Pancreas (tissue), 10 donors: Measurements from ENCODE around the gene TSPOAP1. TPM values are rescaled to one million over a fixed set of nuclear protein-coding genes. Genes with fewer than 3 reads are reported as not detected.

Experiments used
- ATAC-seq, 4 donors: fragments of 200-7000 bp; cut with Tn5 transposase; one replicate each; pipeline versions ENCODE4 v1.8.0 to v1.9.1; 2020; ENCODE audit warnings: mild to moderate bottlenecking in 4 of 4, moderate library complexity in 4 of 4
- DNase-seq, 6 donors: peaks; one replicate each; pipeline ENCODE4 v3.0.0-alpha.2; 2020
- FAIRE-seq: peaks from 2 replicates; lab custom pipeline; 2012; peaks lifted over from hg19 to GRCh38; lab: Jason Lieb, UNC
- H3K27ac ChIP-seq, 4 donors: fragments of 200-600 bp; sonication (generic); 1 replicate in 3 of 4; 2 replicates in 1 of 4; pipeline versions ENCODE4 v1.5.0 to v1.8.0; 2020
- H3K27me3 ChIP-seq, 4 donors: fragments of 200-600 bp; one replicate each; pipeline ENCODE4 v1.8.0; 2021
- H3K36me3 ChIP-seq, 3 donors: fragments of 200-600 bp; sonication (generic) in 1 of 3; one replicate each; pipeline versions ENCODE4 v1.5.0 to v1.8.0; 2020 to 2021
- H3K4me1 ChIP-seq, 3 donors: fragments of 200-600 bp; one replicate each; pipeline ENCODE4 v1.8.0; 2021
- H3K4me3 ChIP-seq, 4 donors: fragments of 200-600 bp; sonication (generic) in 2 of 4; one replicate each; pipeline versions ENCODE4 v1.5.0 to v1.8.0; 2020 to 2021
- H3K9me3 ChIP-seq, 4 donors: fragments of 200-600 bp; one replicate each; pipeline ENCODE4 v1.8.0; 2021
- WGBS, 2 donors: extraction: QIAGEN DNeasy Blood & Tissue Kit; methylation state at CpG; one replicate each; pipeline ENCODE4 v1.1.7; 2013; 5-methylcytosine and 5-hydroxymethylcytosine counted together
- intact Hi-C, 3 donors: fragments of 100-400 bp; cut with DNase I; formaldehyde crosslinking; loops; one replicate each; pipeline versions ENCODE4 v1.11.1 to v1.14.2; 2022
- polyA plus RNA-seq, 2 donors: library from polyadenylated mRNA; stranded (reverse); fragments of 200-250 nt; gene quantifications; one replicate each; pipeline ENCODE4 v1.2.3, GENCODE V29; 2013
- total RNA-seq, 6 donors: library from RNA; stranded (reverse); fragmentation: NEBNext Ultra II Directional in 4 of 6; extraction: Animal tissue kit (Norgen Biotek cat#: 25700) in 4 of 6; gene quantifications; one replicate each; pipeline versions ENCODE4 v1.2.1 to v1.2.4, GENCODE V29; 2021 to 2023
- TF ChIP-seq, protein P1 (sequence below), 4 donors: fragments of 200-600 bp; sonication (generic) in 3 of 4; IDR thresholded peaks; one replicate each; pipeline versions ENCODE4 v1.5.0 to v1.8.0; 2021; ENCODE audit warnings: antibody characterized with exemption in 4 of 4
- donor health status: healthy with polysubstance abuse.
- donor health status: DM: no; HTN: no; CAD: no; lungs with moderate emphysema.
- donor health status: DM: no; HTN: no; CAD: no.
- donor health status: control.
- donor health status: control.
- donor health status: Bipolar disorder and iron deficiency.
- donor health status: DM: yes; HTN: yes; CAD: no.
- donor health status: DM: no; HTN: no; CAD: no.
- donor health status: DM: no; HTN: no; CAD: no.
- donor health status: DM: yes; HTN: yes; CAD: no.

TSPOAP1 gene
- total and polyA plus RNA-seq, 8 donors = 7.0 to 90.2 (median 14.8) TPM

DNA sequence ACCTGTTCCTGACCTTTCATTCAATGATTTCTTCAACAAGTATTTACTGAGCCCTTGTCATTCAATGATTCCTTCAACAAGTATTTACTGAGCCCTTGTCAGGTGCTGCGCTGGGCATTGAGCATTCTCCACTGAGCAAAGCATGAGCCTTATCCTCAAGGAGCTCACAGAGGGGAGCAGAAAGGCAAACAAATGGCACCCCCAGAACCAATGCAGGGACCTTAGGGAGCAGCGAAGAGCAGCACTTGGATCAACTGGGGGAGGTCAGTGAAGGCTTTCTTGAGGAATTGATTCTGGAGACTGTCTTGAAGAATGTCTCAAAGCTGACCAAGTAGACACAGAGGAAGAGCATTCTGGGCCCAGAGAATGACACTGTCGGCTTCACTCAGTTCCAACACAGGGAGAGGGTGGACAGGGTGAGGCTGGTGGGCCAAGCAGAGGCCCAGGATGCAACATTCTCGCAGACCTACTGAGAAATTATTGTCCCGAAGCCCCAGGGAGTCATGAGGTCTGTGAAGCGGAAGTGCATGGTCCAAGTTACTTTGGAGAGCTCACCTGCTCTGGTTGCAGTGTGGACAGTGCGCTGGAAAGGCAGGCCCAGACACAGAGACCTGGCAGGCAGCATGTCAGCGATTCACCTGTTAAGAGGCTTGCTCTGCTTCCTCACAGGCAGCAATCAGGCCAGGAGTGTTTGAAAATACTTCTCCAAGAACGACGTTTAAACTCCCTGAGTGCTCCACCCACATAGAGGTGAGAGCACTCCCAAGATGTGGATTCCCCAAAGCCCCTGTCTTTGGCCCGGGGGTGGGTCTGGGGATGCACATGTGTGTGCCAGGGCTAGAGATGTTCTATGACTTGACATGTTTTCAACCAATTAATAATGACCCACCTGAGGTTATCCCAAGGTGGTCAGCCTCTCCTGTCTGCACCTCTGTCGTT lies 44.7 kb downstream of the TSPOAP1 start:
- 63 to 69% methylated on average over 12 of the region's 12 CpGs for WGBS, 2 donors

DNA sequence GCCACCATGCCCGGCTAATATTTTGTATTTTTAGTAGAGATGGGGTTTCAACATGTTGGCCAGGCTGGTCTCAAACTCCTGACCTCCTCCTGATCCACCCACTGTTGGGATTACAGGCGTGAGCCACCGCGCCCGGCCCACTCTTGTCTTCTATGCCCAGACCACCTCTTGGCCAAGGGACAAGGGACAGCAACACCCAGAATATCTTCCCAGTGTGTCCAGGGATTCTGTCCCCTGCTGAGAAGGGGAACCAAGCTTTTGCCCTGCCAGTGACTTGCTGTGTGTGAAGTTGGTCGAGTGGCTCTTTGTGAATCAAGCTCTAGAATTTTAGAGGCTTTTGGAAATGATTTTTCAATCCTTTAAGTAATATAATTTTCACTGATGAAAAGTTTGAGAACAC lies 46.2 kb downstream of the TSPOAP1 start:
- intact Hi-C loops = no loop called here
- H3K27ac ChIP-seq = no peak overlapping the region
- TF ChIP-seq, protein P1, sequence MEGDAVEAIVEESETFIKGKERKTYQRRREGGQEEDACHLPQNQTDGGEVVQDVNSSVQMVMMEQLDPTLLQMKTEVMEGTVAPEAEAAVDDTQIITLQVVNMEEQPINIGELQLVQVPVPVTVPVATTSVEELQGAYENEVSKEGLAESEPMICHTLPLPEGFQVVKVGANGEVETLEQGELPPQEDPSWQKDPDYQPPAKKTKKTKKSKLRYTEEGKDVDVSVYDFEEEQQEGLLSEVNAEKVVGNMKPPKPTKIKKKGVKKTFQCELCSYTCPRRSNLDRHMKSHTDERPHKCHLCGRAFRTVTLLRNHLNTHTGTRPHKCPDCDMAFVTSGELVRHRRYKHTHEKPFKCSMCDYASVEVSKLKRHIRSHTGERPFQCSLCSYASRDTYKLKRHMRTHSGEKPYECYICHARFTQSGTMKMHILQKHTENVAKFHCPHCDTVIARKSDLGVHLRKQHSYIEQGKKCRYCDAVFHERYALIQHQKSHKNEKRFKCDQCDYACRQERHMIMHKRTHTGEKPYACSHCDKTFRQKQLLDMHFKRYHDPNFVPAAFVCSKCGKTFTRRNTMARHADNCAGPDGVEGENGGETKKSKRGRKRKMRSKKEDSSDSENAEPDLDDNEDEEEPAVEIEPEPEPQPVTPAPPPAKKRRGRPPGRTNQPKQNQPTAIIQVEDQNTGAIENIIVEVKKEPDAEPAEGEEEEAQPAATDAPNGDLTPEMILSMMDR (IDR thresholded peaks at IDR 0.05) = no peak
- peaks cover 0 to 3% (median 0%) of the 10 kb centered on the region in 3 donors for H3K4me1 ChIP-seq
- no peaks in the 10 kb centered on the region for H3K9me3 ChIP-seq
- no peaks in the 10 kb centered on the region for H3K36me3 ChIP-seq
- FAIRE-seq = no peak
- H3K27me3 ChIP-seq = peaks cover 0 to 6% (median 2%) of the 10 kb centered on the region in 4 donors
- WGBS, 2 donors = 76 to 81% methylated on average over 6 of the region's 6 CpGs
- no peak overlapping the region for H3K4me3 ChIP-seq
- no peak for ATAC-seq
- DNase-seq = peak in 1 of 6 donors; percentile 33

More for the DNA sequence above, 44.7 kb downstream of the TSPOAP1 start:
- H3K4me3 ChIP-seq = no peak overlapping the region
- intact Hi-C loops = no loop called here
- H3K4me1 ChIP-seq = peaks cover 0 to 3% (median 0%) of the 10 kb centered on the region in 3 donors
- H3K36me3 ChIP-seq = no peaks in the 10 kb centered on the region
- ATAC-seq = no peak
- TF ChIP-seq, protein P1 (IDR thresholded peaks at IDR 0.05) = no peak
- no peaks in the 10 kb centered on the region for H3K9me3 ChIP-seq
- DNase-seq = no peak
- FAIRE-seq = no peak
- H3K27ac ChIP-seq = no peak overlapping the region
- peaks cover 0 to 14% (median 5%) of the 10 kb centered on the region in 4 donors for H3K27me3 ChIP-seq

DNA sequence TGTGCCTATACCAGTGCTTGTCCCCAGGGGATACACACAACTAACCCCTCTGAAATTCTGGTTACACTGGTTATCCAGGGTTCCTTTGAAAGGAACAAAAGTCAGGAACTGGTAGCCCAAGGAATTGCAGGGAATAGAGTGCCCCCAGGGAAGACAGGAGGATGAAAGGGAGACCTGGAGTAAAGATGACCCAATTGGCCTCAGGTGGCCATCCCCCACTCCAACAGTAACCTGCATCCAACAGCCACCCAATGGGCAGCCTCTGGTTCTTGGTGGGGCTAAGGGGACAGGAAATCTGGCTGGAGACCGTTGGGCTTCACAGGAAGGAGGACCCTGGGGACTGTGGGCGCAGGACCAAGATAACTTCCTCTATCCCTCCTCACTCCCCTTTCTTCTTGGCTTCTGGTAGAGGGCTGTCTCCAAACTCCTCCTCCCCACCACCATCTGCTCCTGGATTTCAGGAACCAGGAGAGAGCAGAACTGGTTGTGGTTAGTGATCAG lies 47.0 kb downstream of the TSPOAP1 start:
- H3K4me3 ChIP-seq = no peak overlapping the region
- DNase-seq = no peak

DNA sequence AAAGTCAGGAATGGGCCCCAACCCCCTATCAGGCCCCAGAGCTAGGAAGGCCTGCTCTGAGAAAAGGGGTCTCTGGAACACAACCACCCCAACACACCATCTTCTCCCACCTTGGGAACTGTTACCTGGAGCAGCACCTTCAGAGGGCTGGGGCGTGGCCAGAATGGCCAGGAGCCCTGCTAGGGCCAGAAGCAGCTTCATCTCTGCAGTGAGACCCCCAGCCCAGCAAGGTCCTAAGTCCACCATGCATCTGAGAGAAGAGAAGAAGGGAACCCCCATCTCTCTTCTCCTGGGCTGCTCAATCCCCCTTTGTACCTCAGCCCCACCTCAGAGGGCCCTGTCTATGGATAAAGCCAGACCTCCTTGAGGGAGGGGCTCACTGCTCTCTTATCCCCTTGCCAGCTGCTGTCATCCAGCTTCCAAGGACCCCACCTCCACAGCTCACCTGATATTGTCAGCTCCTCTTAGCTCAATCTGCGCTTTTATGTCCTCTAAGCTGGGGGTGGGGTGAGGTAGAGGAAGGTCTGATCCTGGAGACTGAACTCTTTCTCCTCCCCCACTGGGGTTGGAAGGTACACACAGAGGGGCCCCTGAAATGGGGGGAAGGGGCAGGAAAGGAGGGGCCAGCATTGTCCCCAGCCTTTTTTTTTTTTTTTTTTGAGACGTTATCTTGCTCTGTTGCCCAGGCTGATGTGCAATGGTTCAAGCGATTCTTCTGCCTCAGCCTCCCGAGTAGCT lies 47.9 kb downstream of the TSPOAP1 start, which contains the start of gene MPO:
Gene MPO (minus strand): TSS at position 456 of the 738 bp plus-strand sequence. CDS start 177 bp downstream, at position 279.
- ATAC-seq (no peak), DNase-seq (peak in 1 of 6 donors; percentile 30), FAIRE-seq (no peak)
- intact Hi-C loops = no loop called here
- WGBS, 2 donors = 80 to 96% methylated on average over 4 to 5 of the region's 5 CpGs
- TF ChIP-seq, protein P1 (IDR thresholded peaks at IDR 0.05) = no peak
- H3K27ac ChIP-seq = no peak within 1 kb of the TSS
- H3K27me3 ChIP-seq = peaks cover 0 to 4% (median 0%) of the 10 kb centered on the region in 4 donors
- H3K4me1 ChIP-seq = peaks cover 0 to 3% (median 0%) of the 10 kb centered on the region in 3 donors
- H3K9me3 ChIP-seq = no peaks in the 10 kb centered on the region
- H3K4me3 ChIP-seq = no peak within 1 kb of the TSS
- H3K36me3 ChIP-seq = no peaks in the 10 kb centered on the region

More for the DNA sequence above, 47.0 kb downstream of the TSPOAP1 start:
- TF ChIP-seq, protein P1 (IDR thresholded peaks at IDR 0.05) = no peak
- no peak for FAIRE-seq
- intact Hi-C loops = no loop called here
- Histone ChIP-seq H3K27me3 (peaks cover 0 to 4% (median 0%) of the 10 kb centered on the region in 4 donors), H3K36me3 (no peaks in the 10 kb centered on the region), H3K9me3 (no peaks in the 10 kb centered on the region), H3K4me1 (peaks cover 0 to 3% (median 0%) of the 10 kb centered on the region in 3 donors), H3K27ac (no peak overlapping the region)
- ATAC-seq = no peak
- WGBS, 2 donors = 32 to 43% methylated on average over 2 of the region's 2 CpGs
